ENCODE data around the gene GRIA4. TPM values are rescaled to one million over a fixed set of nuclear protein-coding genes. Genes with fewer than 3 reads are reported as not detected.

Gene GRIA4
- total RNA-seq, 1 experiment from 2014 or later, result not detected

DNA sequence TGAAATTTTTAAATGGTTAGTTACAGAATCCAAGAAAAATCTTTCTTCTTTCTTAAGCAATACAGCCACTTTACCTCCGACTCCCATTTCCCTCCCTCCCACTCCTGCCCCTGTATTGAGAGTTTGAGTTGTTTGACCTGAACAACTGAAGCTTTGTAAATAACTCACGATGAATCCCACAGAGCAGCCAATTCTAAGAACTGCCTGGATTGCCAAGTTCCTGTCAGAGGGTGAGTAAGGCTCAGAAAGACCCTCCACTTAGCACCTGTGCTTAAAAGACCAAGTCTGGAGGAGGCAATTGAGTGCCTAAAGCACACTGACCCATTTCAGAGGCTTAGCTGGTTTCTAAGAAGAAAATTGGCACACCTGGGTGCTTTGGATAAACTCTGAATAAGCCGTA, 253.7 kb downstream of the GRIA4 start:
- BruUV-seq (replicated peaks), result no TSS peak
- Histone ChIP-seq H3K36me3 (ENCODE audit: insufficient read depth, low read length, poor library complexity, severe bottlenecking) (no peaks in the 10 kb centered on the region), H3K9me3 (ENCODE audit: low read depth, low read length, poor library complexity, severe bottlenecking) (no peaks in the 10 kb centered on the region), H3K4me1 (ENCODE audit: insufficient read depth, low read length, poor library complexity, severe bottlenecking) (no peaks in the 10 kb centered on the region), H3K4me3 (ENCODE audit: low read depth, low read length, poor library complexity, severe bottlenecking) (no peak overlapping the region), H3K27me3 (replicated peaks; ENCODE audit: insufficient read depth, low read depth, low read length, poor library complexity) (peaks cover 22% of the 10 kb centered on the region), H3K27ac (ENCODE audit: low read depth, low read length, poor library complexity, severe bottlenecking) (no peak overlapping the region)
- DNase-seq (ENCODE audit: low spot score), result no peak
- intact Hi-C loops (cut with micrococcal nuclease; ENCODE audit: unreplicated experiment), result loop anchor here (2.0 to 5.0 kb wide), 4 partner anchors 866 to 1609 kb away; no protein-coding TSS in a partner anchor
- TF ChIP-seq EZH2 (IDR thresholded peaks at IDR 0.05; ENCODE audit: borderline replicate concordance, low read depth, low read length, poor library complexity, severe bottlenecking), result no peak
- TF ChIP-seq CTCF (conservative IDR thresholded peaks at IDR 0.05; ENCODE audit: low read depth, low read length), result no peak
- POLR2A ChIA-PET (ENCODE audit: low non-redundant PET), result no interaction called here
- CTCF ChIA-PET, result interaction anchor here (0.6 to 1.5 kb wide), 4 partner anchors 12 to 1624 kb away, joined by 3 to 5 read pairs (median 3); no protein-coding TSS in a partner anchor

DNA sequence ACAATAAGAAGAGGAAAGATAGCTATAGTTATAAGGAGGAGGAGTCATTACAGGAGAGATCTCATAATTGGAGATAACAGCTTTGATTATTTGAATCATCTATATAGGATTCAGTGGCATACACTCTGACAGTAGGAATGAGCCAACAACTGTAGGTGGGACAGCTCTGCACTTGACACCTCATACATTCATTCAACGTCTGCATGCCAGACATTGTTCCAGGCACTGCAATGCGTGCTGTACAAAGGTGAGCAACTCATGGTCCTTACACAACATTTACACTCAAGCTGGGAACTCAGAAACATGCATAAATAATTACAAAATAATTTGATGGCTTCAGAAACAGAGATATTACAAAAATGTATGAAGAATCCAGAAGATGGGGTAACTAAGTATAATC, 257.9 kb downstream of the GRIA4 start:
- no TSS peak for BruUV-seq (replicated peaks)
- intact Hi-C loops (cut with micrococcal nuclease; ENCODE audit: unreplicated experiment), result no loop called here
- ChIA-PET CTCF (no interaction called here), POLR2A (ENCODE audit: low non-redundant PET) (no interaction called here)
- Histone ChIP-seq H3K36me3 (ENCODE audit: insufficient read depth, low read length, poor library complexity, severe bottlenecking) (no peaks in the 10 kb centered on the region), H3K4me1 (ENCODE audit: insufficient read depth, low read length, poor library complexity, severe bottlenecking) (no peaks in the 10 kb centered on the region), H3K27ac (ENCODE audit: low read depth, low read length, poor library complexity, severe bottlenecking) (no peak overlapping the region), H3K27me3 (replicated peaks; ENCODE audit: insufficient read depth, low read depth, low read length, poor library complexity) (peaks cover 30% of the 10 kb centered on the region), H3K4me3 (ENCODE audit: low read depth, low read length, poor library complexity, severe bottlenecking) (no peak overlapping the region), H3K9me3 (ENCODE audit: low read depth, low read length, poor library complexity, severe bottlenecking) (no peaks in the 10 kb centered on the region)
- TF ChIP-seq EZH2 (IDR thresholded peaks at IDR 0.05; ENCODE audit: borderline replicate concordance, low read depth, low read length, poor library complexity, severe bottlenecking), result no peak
- TF ChIP-seq CTCF (conservative IDR thresholded peaks at IDR 0.05; ENCODE audit: low read depth, low read length), result no peak
- no peak for DNase-seq (ENCODE audit: low spot score)

DNA sequence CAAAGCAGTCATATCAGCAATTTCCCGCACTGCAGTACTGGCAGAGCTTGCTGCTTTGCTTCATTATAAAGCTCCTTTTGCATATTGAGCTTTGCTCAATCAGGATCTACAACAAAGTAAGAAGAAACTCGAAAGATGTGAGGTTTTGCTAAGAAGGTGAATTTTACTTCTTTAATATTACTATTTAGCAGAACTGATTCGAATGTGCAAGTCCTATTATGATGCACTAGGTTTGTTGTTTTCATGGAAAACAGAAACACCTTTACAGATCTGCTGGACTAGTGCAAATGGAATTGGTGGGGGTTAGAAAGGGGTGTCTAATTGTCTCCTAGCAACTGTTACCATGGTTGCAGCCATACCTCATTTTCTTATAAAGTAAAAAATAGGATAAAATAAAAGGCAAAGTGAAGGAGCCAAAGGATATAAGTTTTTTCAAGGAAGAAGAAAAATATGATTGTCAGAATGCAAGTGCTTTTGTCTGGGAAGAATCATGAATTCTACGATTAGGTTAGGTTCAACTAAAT, 259.0 kb downstream of the GRIA4 start:
- no peak overlapping the region for H3K27ac ChIP-seq (ENCODE audit: low read depth, low read length, poor library complexity, severe bottlenecking)
- TF ChIP-seq EZH2 (IDR thresholded peaks at IDR 0.05; ENCODE audit: borderline replicate concordance, low read depth, low read length, poor library complexity, severe bottlenecking) (no peak), CTCF (conservative IDR thresholded peaks at IDR 0.05; ENCODE audit: low read depth, low read length) (no peak)
- intact Hi-C loops (cut with micrococcal nuclease; ENCODE audit: unreplicated experiment), result no loop called here
- ChIA-PET POLR2A (ENCODE audit: low non-redundant PET) (interaction anchor here (0.6 kb wide), 1 partner anchor 1271 kb away, joined by 5 read pairs; no protein-coding TSS in a partner anchor), CTCF (no interaction called here)
- no TSS peak for BruUV-seq (replicated peaks)
- H3K4me3 ChIP-seq (ENCODE audit: low read depth, low read length, poor library complexity, severe bottlenecking), result no peak overlapping the region
- H3K9me3 ChIP-seq (ENCODE audit: low read depth, low read length, poor library complexity, severe bottlenecking), result no peaks in the 10 kb centered on the region
- H3K4me1 ChIP-seq (ENCODE audit: insufficient read depth, low read length, poor library complexity, severe bottlenecking), result no peaks in the 10 kb centered on the region
- peaks cover 26% of the 10 kb centered on the region for H3K27me3 ChIP-seq (replicated peaks; ENCODE audit: insufficient read depth, low read depth, low read length, poor library complexity)
- DNase-seq (ENCODE audit: low spot score), result no peak
- no peaks in the 10 kb centered on the region for H3K36me3 ChIP-seq (ENCODE audit: insufficient read depth, low read length, poor library complexity, severe bottlenecking)

Data from A673 (cell line).